ENCODE measurements around the gene NBPF3. TPM values are rescaled to one million over a fixed set of nuclear protein-coding genes. Genes with fewer than 3 reads are reported as not detected.
"Not testable (repeated sequence)": the region's sequence is repeated elsewhere in the genome, so short reads cannot be mapped to it uniquely, and the experiment has no call there.

NBPF3 gene
- total RNA-seq, 2 experiments from 2014 or later, result 6.1 to 6.2 TPM

GRCh38 chr1:21427798-21428480 lies 12.0 kb upstream of the NBPF3 start:
- H3K36me3 Mint-ChIP-seq; DNase-seq; H3K4me3 Mint-ChIP-seq; CTCF ChIA-PET; POLR2A ChIA-PET; H3K27ac Mint-ChIP-seq; H3K4me1 Mint-ChIP-seq (ENCODE audit: low read depth); H3K9me3 Mint-ChIP-seq: not testable (repeated sequence)
- H3K27me3 Mint-ChIP-seq, result peaks cover 14% of the 10 kb centered on the region
- intact Hi-C loops (cut with micrococcal nuclease), result loop anchor here (2.0 kb wide), 1 partner anchor 51 kb away; no protein-coding TSS in a partner anchor

- H3K36me3 Mint-ChIP-seq; POLR2A ChIA-PET; H3K4me1 Mint-ChIP-seq (ENCODE audit: low read depth); DNase-seq; H3K4me3 Mint-ChIP-seq; CTCF ChIA-PET; H3K27ac Mint-ChIP-seq; intact Hi-C loops (cut with micrococcal nuclease); H3K9me3 Mint-ChIP-seq: not testable (repeated sequence)
- H3K27me3 Mint-ChIP-seq, result peaks cover 14% of the 10 kb centered on the region
Observed at GRCh38 chr1:21428481-21429073, 11.4 kb upstream of the NBPF3 start.

- H3K4me3 Mint-ChIP-seq; DNase-seq; intact Hi-C loops (cut with micrococcal nuclease); H3K9me3 Mint-ChIP-seq; H3K36me3 Mint-ChIP-seq; H3K27ac Mint-ChIP-seq; CTCF ChIA-PET; POLR2A ChIA-PET; H3K4me1 Mint-ChIP-seq (ENCODE audit: low read depth): not testable (repeated sequence)
- H3K27me3 Mint-ChIP-seq, result peaks cover 12% of the 10 kb centered on the region
Observed at GRCh38 chr1:21429210-21429609, 10.7 kb upstream of the NBPF3 start.

- intact Hi-C loops (cut with micrococcal nuclease); POLR2A ChIA-PET; H3K27ac Mint-ChIP-seq; H3K4me3 Mint-ChIP-seq; CTCF ChIA-PET; H3K9me3 Mint-ChIP-seq; H3K36me3 Mint-ChIP-seq; H3K4me1 Mint-ChIP-seq (ENCODE audit: low read depth); DNase-seq: not testable (repeated sequence)
- peaks cover 10% of the 10 kb centered on the region for H3K27me3 Mint-ChIP-seq
Observed at GRCh38 chr1:21430875-21431274, 9.1 kb upstream of the NBPF3 start.

GRCh38 chr1:21434394-21434793 lies 5.5 kb upstream of the NBPF3 start:
- Mint-ChIP-seq H3K27me3 (peaks cover 2% of the 10 kb centered on the region), H3K4me1 (ENCODE audit: low read depth) (peaks cover 2% of the 10 kb centered on the region), H3K9me3 (no peaks in the 10 kb centered on the region), H3K36me3 (no peaks in the 10 kb centered on the region), H3K27ac (no peak overlapping the region), H3K4me3 (no peak overlapping the region)
- CTCF ChIA-PET, result interaction anchor here (0.8 kb wide), 1 partner anchor 154 kb away, joined by 3 read pairs; no protein-coding TSS in a partner anchor
- POLR2A ChIA-PET, result no interaction called here
- intact Hi-C loops (cut with micrococcal nuclease), result no loop called here
- DNase-seq, result no peak

- peaks cover 8% of the 10 kb centered on the region for H3K4me1 Mint-ChIP-seq (ENCODE audit: low read depth)
- no peak overlapping the region for H3K4me3 Mint-ChIP-seq
- POLR2A ChIA-PET, result no interaction called here
- CTCF ChIA-PET, result no interaction called here
- no peak for DNase-seq
- H3K27me3 Mint-ChIP-seq, result peaks cover 2% of the 10 kb centered on the region
- H3K27ac Mint-ChIP-seq, result no peak overlapping the region
- no peaks in the 10 kb centered on the region for H3K36me3 Mint-ChIP-seq
- intact Hi-C loops (cut with micrococcal nuclease), result no loop called here
- H3K9me3 Mint-ChIP-seq, result no peaks in the 10 kb centered on the region
Observed at GRCh38 chr1:21435646-21436487, 4.1 kb upstream of the NBPF3 start.

GRCh38 chr1:21436488-21437340 lies 3.2 kb upstream of the NBPF3 start:
- intact Hi-C loops (cut with micrococcal nuclease), result no loop called here
- no peak overlapping the region for H3K4me3 Mint-ChIP-seq

GRCh38 chr1:21437341-21437640 lies 2.6 kb upstream of the NBPF3 start:
- no peak overlapping the region for H3K27ac Mint-ChIP-seq
- intact Hi-C loops (cut with micrococcal nuclease), result no loop called here
- H3K4me3 Mint-ChIP-seq, result no peak overlapping the region

More at GRCh38 chr1:21436488-21437340, 3.2 kb upstream of the NBPF3 start:
- Mint-ChIP-seq H3K9me3 (no peaks in the 10 kb centered on the region), H3K27ac (no peak overlapping the region), H3K4me1 (ENCODE audit: low read depth) (peaks cover 10% of the 10 kb centered on the region), H3K27me3 (peaks cover 2% of the 10 kb centered on the region), H3K36me3 (no peaks in the 10 kb centered on the region)
- POLR2A ChIA-PET, result no interaction called here
- CTCF ChIA-PET, result no interaction called here
- no peak for DNase-seq

GRCh38 chr1:21438646-21439312 lies 1.2 kb upstream of the NBPF3 start:
- H3K27me3 Mint-ChIP-seq; intact Hi-C loops (cut with micrococcal nuclease); DNase-seq; H3K9me3 Mint-ChIP-seq; POLR2A ChIA-PET; H3K27ac Mint-ChIP-seq; H3K36me3 Mint-ChIP-seq: not testable (repeated sequence)
- CTCF ChIA-PET, result interaction anchor here (0.5 kb wide), 1 partner anchor 1495 kb away, joined by 5 read pairs; no protein-coding TSS in a partner anchor
- H3K4me1 Mint-ChIP-seq (ENCODE audit: low read depth), result peaks cover 10% of the 10 kb centered on the region
- H3K4me3 Mint-ChIP-seq, result peak overlapping the region; percentile 55

More at GRCh38 chr1:21437341-21437640, 2.6 kb upstream of the NBPF3 start:
- Mint-ChIP-seq H3K36me3 (no peaks in the 10 kb centered on the region), H3K4me1 (ENCODE audit: low read depth) (peaks cover 10% of the 10 kb centered on the region), H3K9me3 (no peaks in the 10 kb centered on the region), H3K27me3 (peaks cover 2% of the 10 kb centered on the region)
- DNase-seq, result no peak
- ChIA-PET CTCF (no interaction called here), POLR2A (no interaction called here)

- Mint-ChIP-seq H3K27me3 (peaks cover 2% of the 10 kb centered on the region), H3K36me3 (no peaks in the 10 kb centered on the region), H3K27ac (peak overlapping the region; percentile 65), H3K9me3 (no peaks in the 10 kb centered on the region), H3K4me1 (ENCODE audit: low read depth) (peaks cover 10% of the 10 kb centered on the region), H3K4me3 (peak overlapping the region; percentile 88)
- CTCF ChIA-PET, result no interaction called here
- intact Hi-C loops (cut with micrococcal nuclease), result no loop called here
- no peak for DNase-seq
- POLR2A ChIA-PET, result no interaction called here
Observed at GRCh38 chr1:21439345-21439720, 604 bp upstream of the NBPF3 start.

GRCh38 chr1:21440630-21441125 lies 741 bp downstream of the NBPF3 start:
- H3K27ac Mint-ChIP-seq; CTCF ChIA-PET; POLR2A ChIA-PET; H3K36me3 Mint-ChIP-seq; intact Hi-C loops (cut with micrococcal nuclease); H3K27me3 Mint-ChIP-seq; H3K9me3 Mint-ChIP-seq: not testable (repeated sequence)
- Mint-ChIP-seq H3K4me3 (peak overlapping the region; percentile 88), H3K4me1 (ENCODE audit: low read depth) (peaks cover 10% of the 10 kb centered on the region)
- DNase-seq, result peak; percentile 62

Measured in activated CD4-positive, alpha-beta memory T cell treated with anti-CD3 and anti-CD28 coated beads for 36 hours (primary cell).